Thoracic aorta (tissue), 2 donors: Measurements from ENCODE around the gene GID4. TPM values are rescaled to one million over a fixed set of nuclear protein-coding genes. Genes with fewer than 3 reads are reported as not detected.

Experiments
- ATAC-seq: fragments of 150-250 bp; one replicate; pipeline ENCODE4 v1.8.0; 2017; ENCODE audit warnings: low read depth; ENCODE audit not compliant: insufficient number of reproducible peaks, low FRiP score
- DNase-seq: peaks from one replicate; pipeline ENCODE4 v3.0.0-alpha.2; 2020; ENCODE audit warnings: low spot score
- H3K27ac ChIP-seq, 2 donors: fragments of 200-600 bp; sonication (generic); 1 replicate in 1 of 2; 2 replicates in 1 of 2; pipeline ENCODE4 v1.5.1; 2016; ENCODE audit warnings: mild to moderate bottlenecking in 2 of 2, moderate library complexity in 2 of 2
- H3K27me3 ChIP-seq: fragments of 200-600 bp; sonication (generic); replicated peaks from 2 replicates; pipeline ENCODE4 v1.6.0; 2016; ENCODE audit warnings: mild to moderate bottlenecking; ENCODE audit not compliant: insufficient read depth
- H3K36me3 ChIP-seq: fragments of 200-600 bp; sonication (generic); one replicate; pipeline ENCODE4 v1.5.1; 2016
- H3K4me1 ChIP-seq, 2 donors: fragments of 200-600 bp; sonication (generic); 1 replicate in 1 of 2; 2 replicates in 1 of 2; pipeline versions ENCODE4 v1.5.1 to v1.6.0; 2016; ENCODE audit warnings: low read depth in 2 of 2, mild to moderate bottlenecking in 1 of 2; ENCODE audit not compliant: control insufficient read depth in 1 of 2
- H3K4me3 ChIP-seq: fragments of 200-600 bp; sonication (generic); 2 replicates; pipeline ENCODE4 v1.5.1; 2016; ENCODE audit warnings: mild to moderate bottlenecking
- H3K9me3 ChIP-seq: fragments of 200-600 bp; sonication (generic); 2 replicates; pipeline ENCODE4 v1.5.1; 2016
- total RNA-seq, 2 donors: library from RNA; depleted of rRNA; stranded (reverse); fragments of >200 nt; gene quantifications; one replicate each; pipeline versions ENCODE4 v1.1.0 to v1.2.3, GENCODE V29; 2016
- TF ChIP-seq, protein P1 (sequence below): fragments of 200-600 bp; sonication (generic); IDR thresholded peaks from one replicate; pipeline ENCODE4 v1.5.1; 2019; ENCODE audit warnings: antibody characterized with exemption

Gene GID4
- total RNA-seq, 2 donors from 2014 or later: 13.5 to 16.4 TPM

DNA sequence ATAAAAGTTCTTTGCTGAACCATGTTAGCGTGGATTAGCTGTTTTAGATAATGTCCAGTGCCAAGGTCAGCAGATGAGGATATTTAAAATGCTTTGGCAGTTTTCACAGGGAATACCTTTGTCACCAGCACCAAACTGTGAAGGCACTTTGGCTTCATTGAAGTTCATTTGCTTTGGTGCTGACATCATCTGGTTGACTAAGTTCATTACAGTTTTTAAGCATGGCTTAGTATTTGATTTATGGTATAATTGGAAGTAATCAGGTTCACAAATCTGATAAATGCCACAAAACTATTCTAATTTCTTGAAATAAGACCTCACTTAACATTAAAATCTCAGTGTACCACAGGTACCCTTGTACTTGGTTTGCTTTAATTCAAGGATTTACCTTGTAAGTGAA lies 4.3 kb downstream of the GID4 start:
- Histone ChIP-seq H3K4me3 (no peak overlapping the region), H3K27ac (no peak overlapping the region), H3K27me3 (no peaks in the 10 kb centered on the region), H3K9me3 (no peaks in the 10 kb centered on the region), H3K4me1 (peaks cover 13 to 24% of the 10 kb centered on the region in 2 donors), H3K36me3 (peaks cover 3% of the 10 kb centered on the region)
- ATAC-seq: no peak
- TF ChIP-seq, protein P1, sequence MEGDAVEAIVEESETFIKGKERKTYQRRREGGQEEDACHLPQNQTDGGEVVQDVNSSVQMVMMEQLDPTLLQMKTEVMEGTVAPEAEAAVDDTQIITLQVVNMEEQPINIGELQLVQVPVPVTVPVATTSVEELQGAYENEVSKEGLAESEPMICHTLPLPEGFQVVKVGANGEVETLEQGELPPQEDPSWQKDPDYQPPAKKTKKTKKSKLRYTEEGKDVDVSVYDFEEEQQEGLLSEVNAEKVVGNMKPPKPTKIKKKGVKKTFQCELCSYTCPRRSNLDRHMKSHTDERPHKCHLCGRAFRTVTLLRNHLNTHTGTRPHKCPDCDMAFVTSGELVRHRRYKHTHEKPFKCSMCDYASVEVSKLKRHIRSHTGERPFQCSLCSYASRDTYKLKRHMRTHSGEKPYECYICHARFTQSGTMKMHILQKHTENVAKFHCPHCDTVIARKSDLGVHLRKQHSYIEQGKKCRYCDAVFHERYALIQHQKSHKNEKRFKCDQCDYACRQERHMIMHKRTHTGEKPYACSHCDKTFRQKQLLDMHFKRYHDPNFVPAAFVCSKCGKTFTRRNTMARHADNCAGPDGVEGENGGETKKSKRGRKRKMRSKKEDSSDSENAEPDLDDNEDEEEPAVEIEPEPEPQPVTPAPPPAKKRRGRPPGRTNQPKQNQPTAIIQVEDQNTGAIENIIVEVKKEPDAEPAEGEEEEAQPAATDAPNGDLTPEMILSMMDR: no peak
- no peak for DNase-seq

DNA sequence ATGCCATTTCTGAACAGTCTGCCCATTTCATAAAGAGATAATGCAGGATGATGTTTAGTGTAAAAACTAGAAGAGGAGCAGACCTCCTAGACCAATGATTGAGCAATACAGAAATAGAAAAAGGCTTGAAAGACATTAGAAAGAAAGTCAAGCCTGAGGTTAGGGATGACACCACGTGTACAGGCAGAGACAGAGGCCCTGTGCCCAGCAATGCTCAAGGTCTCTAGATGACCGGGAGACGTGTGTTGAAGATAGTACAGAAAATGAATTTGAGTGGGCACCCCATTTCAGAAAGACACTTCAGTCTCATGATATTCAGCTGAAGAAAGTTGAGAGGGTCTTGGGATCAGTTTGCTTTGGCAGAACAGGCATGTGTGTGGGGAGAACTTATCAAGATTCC lies 5.4 kb downstream of the GID4 start:
- H3K27ac ChIP-seq: no peak overlapping the region
- no peaks in the 10 kb centered on the region for H3K9me3 ChIP-seq
- peaks cover 13 to 23% of the 10 kb centered on the region in 2 donors for H3K4me1 ChIP-seq
- DNase-seq: no peak
- no peak overlapping the region for H3K4me3 ChIP-seq
- TF ChIP-seq, protein P1: no peak
- no peaks in the 10 kb centered on the region for H3K27me3 ChIP-seq
- ATAC-seq: no peak
- H3K36me3 ChIP-seq: peaks cover 3% of the 10 kb centered on the region

DNA sequence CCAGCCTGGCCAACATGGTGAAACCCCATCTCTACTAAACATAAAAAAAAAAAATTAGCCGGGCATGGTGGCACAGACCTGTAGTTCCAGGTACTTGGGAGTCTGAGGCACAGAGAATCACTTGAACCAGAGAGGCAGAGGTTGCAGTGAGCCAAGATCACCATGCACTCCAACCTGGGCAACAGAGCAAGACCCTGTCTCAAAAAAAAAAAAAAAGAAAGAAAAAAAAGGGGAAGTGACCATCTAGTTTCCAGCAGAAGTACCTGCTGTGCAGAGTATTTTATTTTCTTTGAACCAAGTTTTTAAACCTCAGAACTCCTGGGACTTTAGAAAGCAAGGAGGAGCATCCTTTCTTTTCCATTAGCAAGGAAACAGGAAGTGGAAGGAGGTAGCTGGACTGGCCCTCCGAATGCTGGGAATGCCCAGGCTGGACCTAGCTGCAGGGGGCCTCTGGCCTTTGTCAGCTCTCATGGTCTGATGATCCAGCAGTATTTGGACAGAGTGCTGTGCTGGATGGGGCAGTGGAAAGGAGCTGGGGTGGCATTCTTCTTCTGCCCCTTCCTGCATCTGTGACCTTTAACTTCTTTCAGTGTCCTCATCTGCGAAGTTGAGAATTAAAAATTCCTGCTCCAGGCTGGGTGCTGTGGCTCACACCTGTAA lies 6.6 kb downstream of the GID4 start:
- peaks cover 3% of the 10 kb centered on the region for H3K36me3 ChIP-seq
- peaks cover 5 to 13% of the 10 kb centered on the region in 2 donors for H3K4me1 ChIP-seq
- no peaks in the 10 kb centered on the region for H3K27me3 ChIP-seq
- H3K4me3 ChIP-seq: no peak overlapping the region
- DNase-seq (no peak), ATAC-seq (no peak)
- TF ChIP-seq, protein P1: no peak
- H3K27ac ChIP-seq: no peak overlapping the region
- H3K9me3 ChIP-seq: no peaks in the 10 kb centered on the region

DNA sequence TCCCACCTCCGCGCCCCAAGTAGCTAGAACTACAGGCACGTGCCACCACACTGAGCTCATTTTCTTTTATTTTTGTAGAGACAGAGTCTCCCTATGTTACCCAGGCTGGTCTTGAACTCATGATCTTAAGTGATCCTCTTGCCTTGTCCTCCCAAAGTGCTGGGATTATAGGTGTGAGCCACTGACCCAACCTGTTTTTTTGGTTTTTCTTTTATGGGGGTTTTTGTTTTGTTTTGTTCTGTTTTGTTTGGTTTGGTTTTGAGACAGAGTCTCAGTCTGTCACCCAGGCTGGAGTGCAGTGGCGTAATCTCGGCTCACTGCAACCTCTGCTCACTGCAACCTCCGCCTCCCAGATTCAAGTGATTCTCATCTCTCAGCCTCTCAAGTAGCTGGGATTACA lies 16.4 kb downstream of the GID4 start:
- DNase-seq (no peak), ATAC-seq (no peak)
- peaks cover 39% of the 10 kb centered on the region for H3K36me3 ChIP-seq
- TF ChIP-seq, protein P1: no peak
- H3K4me3 ChIP-seq: no peak overlapping the region
- H3K27me3 ChIP-seq: no peaks in the 10 kb centered on the region
- no peaks in the 10 kb centered on the region for H3K9me3 ChIP-seq
- no peak overlapping the region for H3K27ac ChIP-seq
- H3K4me1 ChIP-seq: no peaks in the 10 kb centered on the region

DNA sequence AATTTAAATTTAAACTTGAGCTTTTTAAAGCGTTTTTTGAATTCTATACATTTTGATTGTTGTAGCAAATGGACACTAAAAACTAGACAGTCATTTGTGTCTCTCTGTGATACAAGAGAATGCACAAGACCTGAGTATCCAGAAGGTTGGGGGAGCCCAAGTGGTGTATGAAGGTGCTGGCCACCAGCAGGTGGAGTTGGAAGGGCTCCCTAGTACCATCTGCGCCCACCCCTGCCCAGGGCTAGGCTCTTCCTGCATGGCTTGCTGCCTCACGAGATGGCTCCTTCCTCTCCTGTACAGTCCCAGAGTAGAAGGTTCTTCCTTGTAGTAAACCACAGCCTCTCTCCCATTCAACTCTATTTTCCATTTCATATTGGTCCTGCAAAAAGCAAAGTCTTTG lies 17.0 kb downstream of the GID4 start:
- Histone ChIP-seq H3K4me3 (no peak overlapping the region), H3K36me3 (peaks cover 44% of the 10 kb centered on the region), H3K4me1 (no peaks in the 10 kb centered on the region), H3K27ac (no peak overlapping the region), H3K27me3 (no peaks in the 10 kb centered on the region), H3K9me3 (no peaks in the 10 kb centered on the region)
- ATAC-seq (no peak), DNase-seq (no peak)
- TF ChIP-seq, protein P1: no peak
